ENCODE measurements around the gene ZNF724.

The ZNF724 gene

GRCh38 chr19:23241419-23241818, 8.8 kb downstream of the ZNF724 start:
- no peak for DNase-seq (ENCODE audit: low read depth)

GRCh38 chr19:23222998-23223652, 27.1 kb downstream of the ZNF724 start:
- no peak for DNase-seq (ENCODE audit: low read depth)

GRCh38 chr19:23203841-23204344, 46.3 kb downstream of the ZNF724 start:
- DNase-seq (ENCODE audit: low read depth), result peak; percentile 6

- DNase-seq (ENCODE audit: low read depth), result no peak
Measured at GRCh38 chr19:23190341-23190740, 59.9 kb downstream of the ZNF724 start.

- DNase-seq (ENCODE audit: low read depth), result no peak
Measured at GRCh38 chr19:23183251-23183650, 66.9 kb downstream of the ZNF724 start.
